ENCODE data around the gene ZNF668.

Gene ZNF668

DNA sequence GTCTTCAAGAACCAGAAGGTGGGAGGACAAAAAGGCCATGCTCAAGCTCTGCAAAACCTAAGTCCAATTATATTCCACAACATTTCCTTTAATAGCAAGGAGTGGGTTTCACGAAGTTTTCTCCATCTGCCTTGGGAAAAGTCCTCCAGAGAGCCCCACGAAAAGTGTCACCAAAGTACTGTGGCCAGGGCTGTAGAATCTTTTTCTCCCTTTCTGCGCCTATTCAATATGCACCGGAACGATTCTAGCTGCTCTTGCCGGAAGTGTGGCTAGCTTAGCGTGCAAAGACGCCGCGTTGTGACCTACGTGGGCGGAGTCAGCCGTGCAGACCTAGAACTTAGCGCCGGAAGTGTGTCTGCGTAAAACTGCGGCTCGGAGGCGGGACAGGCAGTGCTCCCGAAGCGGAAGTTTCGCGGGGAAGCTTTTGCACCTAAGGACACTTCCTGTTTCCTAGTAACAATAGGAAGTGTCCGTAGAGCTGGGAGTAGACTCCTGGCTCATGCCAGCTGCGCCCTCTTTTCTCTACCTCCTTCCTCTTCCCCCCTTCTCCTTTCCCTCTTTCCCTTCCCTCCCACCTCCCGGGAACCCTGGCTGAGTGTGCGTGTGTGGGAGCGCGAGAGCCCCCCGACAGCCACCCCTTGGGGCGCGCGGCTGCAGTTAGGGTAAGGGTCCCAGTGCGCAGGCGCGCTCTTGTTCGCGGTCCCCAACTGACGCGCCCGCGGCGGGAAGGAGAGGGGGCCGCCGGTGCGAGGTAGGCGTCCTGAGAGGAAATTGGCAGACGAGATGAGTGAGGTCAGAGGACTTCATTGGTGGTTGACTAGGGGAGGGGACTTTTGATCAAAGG is at the start of gene ZNF668, which contains the start of gene ZNF646:
Gene ZNF668, minus strand, starts transcription at position 271 of the 844 bp plus-strand sequence. CDS start 9,781 bp downstream, outside the sequence.
Gene ZNF646, plus strand, starts transcription at position 453 of the 844 bp plus-strand sequence. CDS start 1,903 bp downstream, outside the sequence.
- DNase-seq (ENCODE audit: low read depth in 2 of 2, low spot score in 1 of 2) = peak; percentile 97 to 98

- no peak for DNase-seq (ENCODE audit: low read depth in 2 of 2, low spot score in 1 of 2)
Observed at GRCh38 chr16:31120129-31120528, 46.1 kb upstream of the ZNF668 start.

DNA sequence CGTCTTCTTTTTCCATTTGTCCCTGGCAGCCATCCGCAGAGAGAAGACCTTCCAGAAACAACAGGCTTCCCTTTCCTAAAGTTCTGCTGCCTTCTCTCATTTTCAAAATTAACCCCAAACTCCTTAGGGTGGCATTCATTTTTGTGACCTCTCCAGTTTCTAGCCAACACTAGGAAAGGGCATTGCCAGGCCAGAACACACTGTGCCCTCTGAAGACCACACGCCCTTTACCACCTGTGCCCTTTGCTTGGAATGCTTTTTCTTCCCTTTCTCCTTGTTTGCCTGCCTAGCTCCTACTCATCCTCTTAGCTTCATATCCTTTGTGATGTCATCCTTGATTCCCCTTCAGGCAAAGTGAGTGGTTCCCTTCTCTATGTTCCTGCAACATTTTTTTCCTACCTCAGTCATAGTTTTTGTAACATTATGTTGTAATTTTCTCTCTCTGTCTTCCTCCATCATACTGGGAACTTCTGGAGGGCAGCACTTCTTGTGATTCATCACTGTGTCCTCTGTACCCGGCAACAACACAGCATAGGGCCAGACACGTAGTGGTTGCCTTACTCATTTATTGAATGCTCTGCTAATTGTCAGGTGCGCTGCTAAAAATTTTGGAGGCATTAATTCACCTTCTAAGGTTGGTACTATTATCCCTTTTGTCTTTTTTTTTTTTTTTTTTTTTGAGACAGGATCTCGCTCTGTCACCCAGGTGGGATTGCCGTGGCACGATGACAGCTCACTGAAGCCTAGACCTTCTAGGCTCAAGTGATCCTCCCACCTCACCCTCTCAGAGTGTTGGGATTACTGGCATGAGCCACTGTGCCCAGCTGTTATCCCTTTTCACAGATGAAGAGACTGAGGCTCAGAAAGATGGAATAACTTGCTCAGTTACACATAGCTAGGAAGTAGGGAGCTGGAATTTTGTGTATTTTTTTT is 44.4 kb upstream of the ZNF668 start:
- no peak for DNase-seq (ENCODE audit: low read depth in 2 of 2, low spot score in 1 of 2)

DNA sequence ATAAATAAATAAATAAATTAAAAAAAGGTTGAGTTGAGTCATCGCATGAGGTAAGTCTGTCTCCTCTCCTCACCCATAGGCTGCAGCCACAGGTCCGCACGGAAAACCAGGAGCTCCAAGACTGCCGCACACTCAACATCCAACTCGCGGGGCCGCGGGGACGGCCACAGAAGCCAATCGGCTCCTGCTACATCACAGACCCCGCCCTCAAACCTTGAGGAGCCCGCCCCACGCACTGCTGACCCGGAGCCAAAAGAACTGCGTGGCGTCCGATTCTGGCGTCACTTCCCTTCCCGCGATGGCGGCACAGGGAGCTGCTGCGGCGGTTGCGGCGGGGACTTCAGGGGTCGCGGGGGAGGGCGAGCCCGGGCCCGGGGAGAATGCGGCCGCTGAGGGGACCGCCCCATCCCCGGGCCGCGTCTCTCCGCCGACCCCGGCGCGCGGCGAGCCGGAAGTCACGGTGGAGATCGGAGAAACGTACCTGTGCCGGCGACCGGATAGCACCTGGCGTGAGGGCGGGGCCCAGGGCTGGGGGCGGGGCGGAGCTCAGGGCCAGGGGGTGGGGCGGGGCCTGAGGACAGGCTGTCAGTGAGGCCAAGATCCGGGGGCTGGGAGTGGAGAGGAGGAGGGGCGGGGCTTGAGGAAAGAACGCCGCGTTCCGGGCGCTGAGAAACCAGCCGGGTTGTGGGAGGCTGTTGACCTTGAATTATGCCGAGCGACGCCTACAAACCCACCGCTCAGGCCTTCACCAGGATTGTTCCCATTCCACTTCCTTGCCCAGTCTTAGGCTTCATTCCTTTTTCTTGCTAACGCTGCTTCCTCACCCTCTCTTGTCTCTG is 43.6 kb upstream of the ZNF668 start, which contains the start of gene KAT8:
Gene KAT8, plus strand, starts transcription at position 281 of the 839 bp plus-strand sequence. Its CDS starts 18 bp downstream, at position 299.
- peak; percentile 94 to 96 for DNase-seq (ENCODE audit: low read depth in 2 of 2, low spot score in 1 of 2)

- DNase-seq (ENCODE audit: low read depth in 2 of 2, low spot score in 1 of 2) = no peak
Observed at GRCh38 chr16:31114468-31114867, 40.4 kb upstream of the ZNF668 start.

DNA sequence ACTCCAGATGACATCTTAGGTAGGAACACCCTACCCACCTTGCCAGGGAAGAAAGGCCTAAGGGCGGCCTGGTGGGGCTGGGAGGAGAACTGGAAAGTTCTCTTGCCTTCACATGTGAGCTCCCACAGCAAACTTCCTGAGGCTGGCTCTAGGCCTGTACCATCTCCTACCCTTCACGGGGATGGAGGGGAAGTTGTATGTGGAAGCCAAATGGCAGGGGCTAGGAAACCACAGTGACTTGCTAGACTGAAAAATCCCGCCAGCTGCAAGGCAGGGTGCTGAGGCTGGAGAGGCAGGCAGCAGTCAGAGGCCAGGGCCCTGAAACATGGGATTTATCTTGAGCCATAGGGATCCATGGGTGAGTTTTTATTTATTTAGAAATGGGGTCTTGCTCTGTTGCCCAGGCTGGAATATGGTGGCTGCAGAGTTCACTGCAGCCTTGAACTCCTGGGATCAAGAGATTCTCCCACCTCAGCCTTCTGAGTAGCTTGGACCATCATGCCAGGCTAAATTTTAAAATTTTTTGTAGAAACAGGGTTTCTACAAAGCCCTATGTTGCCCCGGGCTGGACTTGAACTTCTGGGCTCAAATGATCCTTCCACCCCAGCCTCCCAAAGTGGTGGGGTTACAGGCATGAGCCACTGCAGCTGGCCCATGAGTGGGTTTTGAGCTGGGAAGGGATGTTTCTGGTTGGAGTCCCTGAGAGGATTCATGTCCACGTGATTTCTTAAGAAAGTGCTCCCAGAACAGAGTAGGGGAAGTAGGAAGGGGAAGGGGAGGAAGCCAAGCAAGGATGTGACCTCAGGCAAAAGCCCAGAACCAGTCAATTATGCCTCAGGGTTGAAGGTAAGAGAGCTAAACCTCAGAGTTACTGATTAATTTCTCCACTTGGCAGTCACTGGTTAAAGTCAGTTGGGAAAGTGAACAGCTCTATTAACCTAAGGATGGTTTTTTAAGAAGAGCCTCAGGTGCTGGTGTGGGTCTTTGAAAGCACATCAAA is 39.4 kb upstream of the ZNF668 start:
- no peak for DNase-seq (ENCODE audit: low read depth in 2 of 2, low spot score in 1 of 2)

DNA sequence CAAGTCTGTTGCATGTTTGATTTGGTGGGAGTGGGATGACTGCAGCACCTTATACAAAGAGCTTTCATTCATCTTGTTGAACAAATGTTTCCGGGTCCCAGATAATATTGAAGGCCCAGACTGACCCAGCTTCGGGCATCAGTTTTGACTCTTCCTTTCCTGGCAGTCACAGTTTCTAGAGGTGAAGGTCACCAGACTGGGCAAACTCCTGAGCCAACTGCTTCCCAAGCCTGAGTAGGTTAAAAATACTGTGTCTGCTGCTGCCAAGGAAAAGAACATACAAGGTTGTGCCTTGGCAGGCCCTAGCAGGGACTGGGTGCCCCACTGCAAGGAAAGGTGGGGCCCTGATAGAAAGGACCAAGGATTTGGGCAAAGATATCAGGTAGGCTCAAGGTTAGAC is 38.7 kb upstream of the ZNF668 start:
- DNase-seq (ENCODE audit: low read depth in 2 of 2, low spot score in 1 of 2) = no peak

- no peak for DNase-seq (ENCODE audit: low read depth in 2 of 2, low spot score in 1 of 2)
Observed at GRCh38 chr16:31111881-31112466, 37.9 kb upstream of the ZNF668 start.

- no peak for DNase-seq (ENCODE audit: low read depth in 2 of 2, low spot score in 1 of 2)
Observed at GRCh38 chr16:31110106-31111034, 36.3 kb upstream of the ZNF668 start.

DNA sequence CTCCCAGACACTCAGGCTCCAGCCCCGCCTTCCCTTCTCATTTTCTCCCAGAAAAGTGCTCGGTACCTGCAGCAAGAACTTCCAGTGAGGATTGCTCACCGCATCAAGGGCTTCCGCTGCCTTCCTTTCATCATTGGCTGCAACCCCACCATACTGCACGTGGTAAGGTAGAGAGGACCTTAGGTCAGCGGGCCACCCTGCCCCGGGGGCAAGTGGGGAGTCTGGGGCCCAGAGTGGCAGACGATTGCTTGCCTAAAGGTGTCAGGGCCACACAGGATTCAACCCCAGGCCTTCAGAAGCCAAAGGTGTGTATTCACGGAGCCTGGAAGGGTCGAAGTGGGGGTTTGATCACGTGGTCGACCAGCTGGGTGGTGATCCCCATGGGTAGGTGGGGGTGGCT is 35.6 kb upstream of the ZNF668 start:
- DNase-seq (ENCODE audit: low read depth in 2 of 2, low spot score in 1 of 2) = no peak

GRCh38 chr16:31108794-31109558 is 34.9 kb upstream of the ZNF668 start:
- no peak for DNase-seq (ENCODE audit: low read depth in 2 of 2, low spot score in 1 of 2)

DNA sequence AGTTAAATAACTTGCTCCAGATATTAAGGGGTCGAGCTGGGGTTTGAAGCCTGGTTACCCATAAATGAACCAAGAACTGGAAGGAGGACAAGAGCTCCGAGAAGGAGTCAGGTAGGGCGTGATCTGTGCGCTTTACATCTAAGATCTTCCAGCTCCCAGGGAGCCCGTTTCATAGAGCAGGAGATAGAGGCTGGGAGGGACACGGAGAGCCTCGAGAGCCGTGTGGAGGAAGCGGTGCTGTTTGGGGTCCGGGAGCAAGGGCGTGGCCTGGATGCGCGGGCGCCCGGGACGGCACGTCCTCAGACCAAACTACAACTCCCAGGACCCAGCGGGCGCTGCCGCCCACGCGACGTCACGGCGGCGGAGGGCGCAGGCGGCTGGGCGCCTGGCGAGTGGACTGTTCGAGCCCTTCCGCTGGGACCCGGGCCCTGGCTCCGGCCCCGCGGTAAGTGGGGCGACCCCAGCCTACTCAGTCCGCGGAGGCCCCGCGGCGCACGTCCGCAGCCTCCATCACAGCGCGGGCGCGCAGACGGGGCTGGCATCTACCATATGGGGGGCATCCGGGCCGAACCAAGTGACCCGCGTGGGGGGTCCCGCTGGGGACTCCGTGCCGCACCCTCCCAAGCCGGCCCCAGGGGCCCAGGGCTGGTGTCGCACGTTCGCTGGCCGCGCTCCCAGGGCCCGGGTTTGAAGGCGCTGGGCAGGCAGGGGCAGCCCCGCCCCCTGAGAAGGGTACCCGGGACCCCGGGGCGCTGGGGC is 34.2 kb upstream of the ZNF668 start, which contains the start of gene BCKDK:
Gene BCKDK, plus strand, starts transcription at position 352 of the 759 bp plus-strand sequence. CDS start 838 bp downstream, outside the sequence.
- DNase-seq (ENCODE audit: low read depth in 2 of 2, low spot score in 1 of 2) = peak; percentile 33 to 38

DNA sequence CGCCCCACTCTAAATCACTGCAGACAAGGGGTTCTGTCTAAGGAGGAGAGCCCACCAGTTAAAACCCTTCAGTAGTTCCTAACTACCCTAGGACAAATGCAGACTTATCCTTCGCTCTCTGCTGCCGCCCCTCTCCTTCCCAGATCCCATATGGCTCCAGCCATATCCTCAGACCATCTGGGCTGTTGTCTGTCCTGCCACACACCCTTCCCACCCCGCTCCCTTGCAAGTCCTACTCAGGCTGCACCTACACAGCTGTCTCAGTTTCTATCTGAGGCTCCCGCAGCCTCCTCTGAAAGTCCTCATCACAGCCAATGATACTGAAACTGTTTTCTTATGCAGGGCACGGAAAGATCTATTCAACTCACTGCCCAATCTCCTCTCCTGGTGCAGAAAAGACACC is 33.4 kb upstream of the ZNF668 start:
- no peak for DNase-seq (ENCODE audit: low read depth in 2 of 2, low spot score in 1 of 2)

DNA sequence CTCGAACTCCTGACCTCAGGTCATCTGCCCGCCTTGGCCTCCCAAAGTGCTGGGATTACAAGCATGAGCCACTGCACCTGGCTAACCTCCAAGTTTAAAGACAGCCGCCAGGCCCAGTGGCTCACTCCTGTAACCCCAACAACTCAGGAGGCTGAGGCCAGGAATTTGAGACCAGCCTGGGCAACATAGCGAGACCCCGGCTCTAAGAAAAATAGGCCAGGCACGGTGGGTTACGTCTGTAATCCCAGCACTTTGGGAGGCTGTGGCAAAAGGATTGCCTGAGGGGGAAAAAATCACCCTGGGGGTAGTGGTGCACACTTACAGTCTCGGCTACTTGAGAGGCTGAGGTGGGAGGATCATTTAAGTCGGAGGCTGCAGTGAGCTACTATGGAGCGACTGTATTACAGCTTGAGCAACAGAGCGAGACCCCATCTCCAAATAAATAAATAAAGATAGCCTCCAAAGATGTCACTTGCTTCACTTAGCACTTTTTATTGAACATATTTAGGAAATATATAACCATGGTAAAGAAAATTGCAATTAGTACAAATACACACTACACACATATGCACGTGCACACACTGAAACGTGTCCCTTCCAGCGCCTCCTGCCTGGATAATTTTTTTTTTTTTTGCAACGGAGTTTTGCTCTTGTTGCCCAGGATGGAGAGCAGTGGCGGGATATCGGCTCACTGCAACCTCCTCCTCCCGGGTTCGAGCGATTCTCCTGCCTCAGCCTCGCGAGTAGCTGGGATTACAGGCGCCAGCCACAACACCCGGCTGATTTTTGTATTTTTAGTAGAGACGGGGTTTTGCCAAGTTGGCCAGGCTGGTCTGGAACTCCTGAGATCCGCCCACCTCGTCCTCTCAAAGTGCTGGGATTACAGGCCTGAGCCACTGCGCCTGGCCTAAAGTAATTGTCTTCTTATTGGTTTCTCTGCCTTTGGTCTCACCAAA is 32.7 kb upstream of the ZNF668 start:
- no peak for DNase-seq (ENCODE audit: low read depth in 2 of 2, low spot score in 1 of 2)

GRCh38 chr16:31105677-31106213 is 31.7 kb upstream of the ZNF668 start:
- peak; percentile 58 to 70 for DNase-seq (ENCODE audit: low read depth in 2 of 2, low spot score in 1 of 2)

All from stimulated activated CD8-positive, alpha-beta memory T cell treated with anti-CD3 and anti-CD28 coated beads, Interleukin-4, amount 100 ng/mL, for 4 hours (primary cell).